LNCaP clone FGC (cell line): Measurements from ENCODE around the gene AP1S2.
A peak's percentile ranks its signal among the peaks of the same experiment; 100 is the strongest.

Experiments
- DNase-seq: peaks from one replicate; pipeline ENCODE4 v3.0.0-alpha.2; 2011; ENCODE audit warnings: low read depth
- H3K4me3 ChIP-seq: 2 replicates; pipeline ENCODE4 v1.5.1; 2011; ENCODE audit warnings: mild to moderate bottlenecking, low read depth, low read length, control low read depth
- CTCF ChIP-seq: IDR thresholded peaks from 2 replicates; pipeline ENCODE4 v1.5.1; 2012; ENCODE audit warnings: mild to moderate bottlenecking; ENCODE audit not compliant: control insufficient read depth, insufficient read depth; ENCODE audit errors: extremely low read depth

AP1S2 gene

DNA sequence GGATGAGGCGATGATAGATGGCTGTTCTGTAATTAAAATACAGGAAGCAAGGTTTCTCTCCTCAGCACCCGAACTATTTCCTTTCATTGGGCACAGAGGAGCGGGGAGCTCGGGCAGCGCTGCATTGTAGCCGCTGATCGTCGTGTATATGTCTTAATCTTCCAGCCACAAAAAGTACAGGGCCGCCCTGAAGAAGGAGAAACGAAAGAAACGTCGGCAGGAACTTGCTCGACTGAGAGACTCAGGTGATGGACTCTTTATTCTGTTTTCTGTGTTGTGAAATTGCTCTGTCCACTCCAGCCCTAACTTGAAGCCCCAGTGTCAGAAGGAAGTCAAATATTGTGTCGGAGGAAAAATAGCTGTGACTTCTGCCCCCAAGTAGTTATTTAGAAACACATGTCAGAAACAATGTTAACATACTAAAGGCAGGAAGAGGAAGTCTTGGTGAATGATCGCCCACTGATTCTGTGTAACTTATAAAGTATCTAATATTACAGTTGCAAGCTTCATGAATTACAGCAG, 63.8 kb downstream of the AP1S2 start:
- peak overlapping the region; percentile 78 for H3K4me3 ChIP-seq
- no peak for DNase-seq
- no peak for TF ChIP-seq CTCF

DNA sequence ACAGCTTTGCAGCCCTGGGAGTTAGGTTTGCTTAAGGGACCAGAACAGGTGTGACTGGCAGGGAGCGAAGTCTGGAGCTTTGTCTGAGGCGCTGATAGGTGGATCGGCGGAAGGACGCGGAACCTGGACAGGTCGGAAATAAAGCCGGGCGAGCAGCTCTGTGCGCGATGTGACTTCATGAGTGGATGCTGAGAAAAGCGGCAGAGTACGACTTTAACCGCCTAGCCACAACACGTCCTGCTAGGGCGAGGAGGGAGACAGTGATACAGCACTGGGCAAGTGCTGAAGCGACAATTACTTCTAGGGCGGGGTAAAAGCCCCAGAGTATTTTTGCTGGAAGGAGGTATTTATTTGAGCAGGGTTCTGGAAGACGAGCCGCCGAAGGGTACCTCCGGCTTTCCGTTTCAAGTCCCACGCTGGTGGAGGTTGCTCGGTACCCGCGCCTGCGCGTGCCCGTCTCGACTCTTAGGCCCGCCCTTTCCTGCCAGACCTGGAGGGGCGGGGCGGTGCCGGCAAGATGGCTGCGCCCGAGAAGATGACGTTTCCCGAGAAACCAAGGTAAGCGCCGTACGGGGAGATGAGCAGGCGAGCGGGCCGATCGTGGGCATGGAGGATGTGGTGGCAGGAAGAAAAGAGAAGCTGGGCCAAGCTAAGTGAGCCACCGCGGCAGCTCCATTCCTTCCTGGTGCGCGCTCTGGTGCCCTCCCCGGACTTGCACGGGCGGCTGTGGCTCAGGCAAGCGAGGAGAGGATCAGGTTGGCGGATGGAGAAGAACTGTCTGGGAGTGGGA, 64.4 kb downstream of the AP1S2 start, which contains the start of gene ZRSR2:
ZRSR2 (plus strand) TSS at position 506 of the 790 bp plus-strand sequence; CDS start at position 518, 12 bp downstream.
- TF ChIP-seq CTCF: no peak
- peak within 1 kb of the TSS; percentile 78 for H3K4me3 ChIP-seq
- peak; percentile 39 for DNase-seq

GRCh38 chrX:15786915-15787314, 67.7 kb downstream of the AP1S2 start:
- H3K4me3 ChIP-seq: no peak overlapping the region
- no peak for DNase-seq
- no peak for TF ChIP-seq CTCF

GRCh38 chrX:15785176-15785750, 69.3 kb downstream of the AP1S2 start:
- no peak overlapping the region for H3K4me3 ChIP-seq
- no peak for TF ChIP-seq CTCF
- no peak for DNase-seq

DNA sequence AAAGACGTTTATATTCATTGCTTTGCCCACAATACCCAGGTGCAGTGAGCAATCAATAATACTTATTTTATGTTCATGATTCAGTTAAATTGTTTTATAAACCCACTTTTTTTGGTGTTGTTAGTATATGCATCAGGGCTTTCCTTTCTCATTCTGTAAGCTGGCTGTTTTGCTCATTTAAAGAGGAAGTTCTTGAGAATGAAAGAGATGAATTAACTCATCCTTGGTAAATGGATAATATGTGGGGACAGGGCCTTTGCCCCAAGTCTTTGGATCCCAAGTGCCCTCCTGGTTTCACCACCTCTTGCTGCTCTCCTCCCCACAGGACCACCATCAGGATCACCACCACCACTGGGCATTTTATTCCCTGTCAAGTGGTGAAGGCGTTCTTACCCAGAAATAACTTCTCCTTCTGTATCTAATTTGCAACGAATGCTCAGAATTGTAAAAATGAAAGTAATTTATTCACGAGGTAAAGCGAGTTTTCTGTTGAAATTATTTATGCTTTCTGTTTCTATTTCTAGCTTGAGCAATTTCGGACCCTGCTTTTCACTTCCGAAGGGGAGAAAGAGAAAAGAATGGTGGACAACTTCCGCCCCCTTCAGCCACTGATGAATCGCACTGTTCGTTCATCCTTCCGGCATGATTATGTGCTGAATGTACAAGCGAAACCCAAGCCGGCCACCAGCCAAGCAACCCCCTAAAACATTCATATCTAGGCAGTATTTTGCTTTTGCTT, 72.5 kb downstream of the AP1S2 start:
- DNase-seq: no peak
- no peak overlapping the region for H3K4me3 ChIP-seq
- no peak for TF ChIP-seq CTCF
